HepG2 (cell line): ENCODE measurements around the gene ABCD1. TPM values are rescaled to one million over a fixed set of nuclear protein-coding genes. Genes with fewer than 3 reads are reported as not detected.
A peak's percentile ranks its signal among the peaks of the same experiment; 100 is the strongest.

ENCODE experiments used
- BORCS8-MEF2B ChIP-seq: sonication (generic); formaldehyde crosslinking; IDR thresholded peaks from 2 replicates; pipeline ENCODE4 v1.8.0; 2022; ENCODE audit warnings: mild to moderate bottlenecking, missing genetic modification reagents
- HDAC2 ChIP-seq: sonication (generic); formaldehyde crosslinking; IDR thresholded peaks from 2 replicates; pipeline ENCODE4 v1.4.0; 2020; ENCODE audit warnings: missing genetic modification reagents
- KLF16 ChIP-seq, 2 experiments: sonication (generic) in 1 of 2; formaldehyde crosslinking in 1 of 2; IDR thresholded peaks; 2 replicates each; pipeline versions ENCODE4 v1.6.1 to v1.8.0; 2016 to 2023; ENCODE audit warnings: missing genetic modification reagents in 2 of 2, missing compliant biosample characterization in 1 of 2
- RAD21 ChIP-seq: fragments of 450-650 bp; formaldehyde crosslinking; IDR thresholded peaks from 2 replicates; pipeline ENCODE4 v1.5.0; 2020; ENCODE audit warnings: mild to moderate bottlenecking
- ZEB1 ChIP-seq: IDR thresholded peaks from 2 replicates; pipeline ENCODE4 v1.6.1; 2012; ENCODE audit warnings: mild to moderate bottlenecking, low read depth, inconsistent platforms; ENCODE audit not compliant: insufficient replicate concordance
- polyA plus RNA-seq, 8 experiments: library from polyadenylated mRNA; depleted of rRNA in 3 of 8; stranded (reverse) in 7 of 8; unstranded in 1 of 8; fragments of >200 nt; fragmentation: Illumina TruSeq in 4 of 8; extraction: Trizol in 4 of 8; gene quantifications; 2 replicates each; pipeline versions ENCODE4 v1.2.1 to v1.2.3, GENCODE V29; 2011 to 2016; ENCODE audit warnings: low read depth in 4 of 8, missing spikeins in 1 of 8, mixed read lengths in 1 of 8; ENCODE audit not compliant: insufficient read depth in 1 of 8
- total RNA-seq, 5 experiments: library from RNA; depleted of rRNA; stranded (reverse); fragments of >200 nt; fragmentation: Illumina TruSeq; extraction: Trizol; gene quantifications; 2 replicates each; pipeline ENCODE4 v1.2.3, GENCODE V29; 2016; ENCODE audit warnings: low read depth in 1 of 5
- TF ChIP-seq, protein P1 (sequence below): IDR thresholded peaks from 2 replicates; pipeline ENCODE4 v1.6.1; 2016; ENCODE audit warnings: low read depth, borderline replicate concordance
- TF ChIP-seq, protein P2 (sequence below): sonication (generic); formaldehyde crosslinking; IDR thresholded peaks from 2 replicates; pipeline ENCODE4 v1.5.1; 2020; ENCODE audit warnings: mild to moderate bottlenecking, missing genetic modification reagents, moderate library complexity
- TF ChIP-seq, protein P3 (sequence below): sonication (generic); formaldehyde crosslinking; conservative IDR thresholded peaks from 2 replicates; pipeline ENCODE4 v1.4.0; 2020; ENCODE audit warnings: mild to moderate bottlenecking, missing genetic modification reagents, moderate library complexity
- TF ChIP-seq, protein P4 (sequence below): sonication (generic); formaldehyde crosslinking; IDR thresholded peaks from 2 replicates; pipeline ENCODE4 v1.5.1; 2020; ENCODE audit warnings: mild to moderate bottlenecking, moderate library complexity, missing genetic modification reagents
- TF ChIP-seq, protein P5 (sequence below): sonication (generic); formaldehyde crosslinking; conservative IDR thresholded peaks from 2 replicates; pipeline ENCODE4 v1.8.0; 2022; ENCODE audit warnings: mild to moderate bottlenecking, moderate library complexity, missing genetic modification reagents
- TF ChIP-seq, protein P6 (sequence below): IDR thresholded peaks from 2 replicates; pipeline ENCODE4 v1.6.1; 2018; ENCODE audit warnings: missing genetic modification reagents, mild to moderate bottlenecking, missing compliant biosample characterization

The ABCD1 gene
- total and polyA plus RNA-seq, 2 of the 13 experiments (the other 11 are each of a cell fraction or from before 2014, with no cell fraction given), result 11.4 to 15.9 TPM

DNA sequence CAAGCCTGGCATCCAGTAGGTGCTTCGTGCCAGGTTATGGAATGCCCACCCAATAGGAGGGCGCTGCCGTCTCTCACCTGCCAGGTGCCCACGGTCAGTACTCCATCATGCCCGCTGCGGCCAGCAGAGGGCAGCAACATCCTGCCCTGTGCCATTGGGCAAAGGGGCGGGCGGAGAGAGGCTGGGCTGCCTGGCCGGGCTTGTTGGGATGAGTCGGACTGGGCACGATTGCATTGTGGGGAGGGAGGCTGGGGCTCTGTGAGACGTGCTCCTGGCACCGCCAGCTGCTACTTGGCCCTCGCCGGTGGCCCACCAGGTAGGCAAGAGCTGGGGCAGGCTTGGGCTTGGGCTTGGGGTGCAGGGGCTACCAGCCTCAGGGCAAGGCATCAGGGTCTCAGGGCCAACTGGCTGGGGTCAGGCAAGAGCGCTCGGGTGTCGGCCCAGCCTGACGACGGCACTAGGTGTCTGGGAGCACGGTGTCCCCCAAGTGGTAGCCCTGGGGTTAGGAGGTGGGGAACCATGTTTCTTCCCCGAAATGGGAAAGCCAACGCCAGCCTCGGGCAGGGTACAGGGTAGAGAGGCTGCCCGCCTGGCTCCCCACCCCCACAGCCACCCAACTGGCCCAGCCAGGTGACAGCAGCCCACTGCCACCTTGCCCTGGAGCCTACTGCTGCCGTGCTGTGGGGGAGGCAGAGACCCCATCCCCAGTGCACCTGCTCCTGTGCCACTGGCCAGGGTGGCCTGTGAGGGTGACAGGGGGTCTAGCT, 39.5 kb downstream of the ABCD1 start, which contains the start of gene PLXNB3 (continued):
- 0 out of 2 replicates have a peak, but pooled peaks have one; percentile 18 for TF ChIP-seq BORCS8-MEF2B (CRISPR knock-in tag)
- peak; percentile 50 for TF ChIP-seq ZEB1
- TF ChIP-seq, protein P1, sequence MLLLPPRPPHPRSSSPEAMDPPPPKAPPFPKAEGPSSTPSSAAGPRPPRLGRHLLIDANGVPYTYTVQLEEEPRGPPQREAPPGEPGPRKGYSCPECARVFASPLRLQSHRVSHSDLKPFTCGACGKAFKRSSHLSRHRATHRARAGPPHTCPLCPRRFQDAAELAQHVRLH (CRISPR knock-in tag), result 0 out of 2 replicates have a peak, but pooled peaks have one; percentile 28
- TF ChIP-seq, protein P2, sequence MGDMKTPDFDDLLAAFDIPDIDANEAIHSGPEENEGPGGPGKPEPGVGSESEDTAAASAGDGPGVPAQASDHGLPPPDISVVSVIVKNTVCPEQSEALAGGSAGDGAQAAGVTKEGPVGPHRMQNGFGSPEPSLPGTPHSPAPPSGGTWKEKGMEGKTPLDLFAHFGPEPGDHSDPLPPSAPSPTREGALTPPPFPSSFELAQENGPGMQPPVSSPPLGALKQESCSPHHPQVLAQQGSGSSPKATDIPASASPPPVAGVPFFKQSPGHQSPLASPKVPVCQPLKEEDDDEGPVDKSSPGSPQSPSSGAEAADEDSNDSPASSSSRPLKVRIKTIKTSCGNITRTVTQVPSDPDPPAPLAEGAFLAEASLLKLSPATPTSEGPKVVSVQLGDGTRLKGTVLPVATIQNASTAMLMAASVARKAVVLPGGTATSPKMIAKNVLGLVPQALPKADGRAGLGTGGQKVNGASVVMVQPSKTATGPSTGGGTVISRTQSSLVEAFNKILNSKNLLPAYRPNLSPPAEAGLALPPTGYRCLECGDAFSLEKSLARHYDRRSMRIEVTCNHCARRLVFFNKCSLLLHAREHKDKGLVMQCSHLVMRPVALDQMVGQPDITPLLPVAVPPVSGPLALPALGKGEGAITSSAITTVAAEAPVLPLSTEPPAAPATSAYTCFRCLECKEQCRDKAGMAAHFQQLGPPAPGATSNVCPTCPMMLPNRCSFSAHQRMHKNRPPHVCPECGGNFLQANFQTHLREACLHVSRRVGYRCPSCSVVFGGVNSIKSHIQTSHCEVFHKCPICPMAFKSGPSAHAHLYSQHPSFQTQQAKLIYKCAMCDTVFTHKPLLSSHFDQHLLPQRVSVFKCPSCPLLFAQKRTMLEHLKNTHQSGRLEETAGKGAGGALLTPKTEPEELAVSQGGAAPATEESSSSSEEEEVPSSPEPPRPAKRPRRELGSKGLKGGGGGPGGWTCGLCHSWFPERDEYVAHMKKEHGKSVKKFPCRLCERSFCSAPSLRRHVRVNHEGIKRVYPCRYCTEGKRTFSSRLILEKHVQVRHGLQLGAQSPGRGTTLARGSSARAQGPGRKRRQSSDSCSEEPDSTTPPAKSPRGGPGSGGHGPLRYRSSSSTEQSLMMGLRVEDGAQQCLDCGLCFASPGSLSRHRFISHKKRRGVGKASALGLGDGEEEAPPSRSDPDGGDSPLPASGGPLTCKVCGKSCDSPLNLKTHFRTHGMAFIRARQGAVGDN, result peak; percentile 70
- TF ChIP-seq, protein P3, sequence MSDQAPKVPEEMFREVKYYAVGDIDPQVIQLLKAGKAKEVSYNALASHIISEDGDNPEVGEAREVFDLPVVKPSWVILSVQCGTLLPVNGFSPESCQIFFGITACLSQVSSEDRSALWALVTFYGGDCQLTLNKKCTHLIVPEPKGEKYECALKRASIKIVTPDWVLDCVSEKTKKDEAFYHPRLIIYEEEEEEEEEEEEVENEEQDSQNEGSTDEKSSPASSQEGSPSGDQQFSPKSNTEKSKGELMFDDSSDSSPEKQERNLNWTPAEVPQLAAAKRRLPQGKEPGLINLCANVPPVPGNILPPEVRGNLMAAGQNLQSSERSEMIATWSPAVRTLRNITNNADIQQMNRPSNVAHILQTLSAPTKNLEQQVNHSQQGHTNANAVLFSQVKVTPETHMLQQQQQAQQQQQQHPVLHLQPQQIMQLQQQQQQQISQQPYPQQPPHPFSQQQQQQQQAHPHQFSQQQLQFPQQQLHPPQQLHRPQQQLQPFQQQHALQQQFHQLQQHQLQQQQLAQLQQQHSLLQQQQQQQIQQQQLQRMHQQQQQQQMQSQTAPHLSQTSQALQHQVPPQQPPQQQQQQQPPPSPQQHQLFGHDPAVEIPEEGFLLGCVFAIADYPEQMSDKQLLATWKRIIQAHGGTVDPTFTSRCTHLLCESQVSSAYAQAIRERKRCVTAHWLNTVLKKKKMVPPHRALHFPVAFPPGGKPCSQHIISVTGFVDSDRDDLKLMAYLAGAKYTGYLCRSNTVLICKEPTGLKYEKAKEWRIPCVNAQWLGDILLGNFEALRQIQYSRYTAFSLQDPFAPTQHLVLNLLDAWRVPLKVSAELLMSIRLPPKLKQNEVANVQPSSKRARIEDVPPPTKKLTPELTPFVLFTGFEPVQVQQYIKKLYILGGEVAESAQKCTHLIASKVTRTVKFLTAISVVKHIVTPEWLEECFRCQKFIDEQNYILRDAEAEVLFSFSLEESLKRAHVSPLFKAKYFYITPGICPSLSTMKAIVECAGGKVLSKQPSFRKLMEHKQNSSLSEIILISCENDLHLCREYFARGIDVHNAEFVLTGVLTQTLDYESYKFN (CRISPR knock-in tag), result no peak
- TF ChIP-seq, protein P4, sequence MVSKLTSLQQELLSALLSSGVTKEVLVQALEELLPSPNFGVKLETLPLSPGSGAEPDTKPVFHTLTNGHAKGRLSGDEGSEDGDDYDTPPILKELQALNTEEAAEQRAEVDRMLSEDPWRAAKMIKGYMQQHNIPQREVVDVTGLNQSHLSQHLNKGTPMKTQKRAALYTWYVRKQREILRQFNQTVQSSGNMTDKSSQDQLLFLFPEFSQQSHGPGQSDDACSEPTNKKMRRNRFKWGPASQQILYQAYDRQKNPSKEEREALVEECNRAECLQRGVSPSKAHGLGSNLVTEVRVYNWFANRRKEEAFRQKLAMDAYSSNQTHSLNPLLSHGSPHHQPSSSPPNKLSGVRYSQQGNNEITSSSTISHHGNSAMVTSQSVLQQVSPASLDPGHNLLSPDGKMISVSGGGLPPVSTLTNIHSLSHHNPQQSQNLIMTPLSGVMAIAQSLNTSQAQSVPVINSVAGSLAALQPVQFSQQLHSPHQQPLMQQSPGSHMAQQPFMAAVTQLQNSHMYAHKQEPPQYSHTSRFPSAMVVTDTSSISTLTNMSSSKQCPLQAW (CRISPR knock-in tag), result peak; percentile 39; the same call in 1 of the 2 replicates
- 0 out of 4 replicates have a peak, but pooled peaks of 1 of the 2 experiments have one; percentile 35 for TF ChIP-seq KLF16 (CRISPR knock-in tag; IDR thresholded peaks at IDR 0.05)
- TF ChIP-seq HDAC2 (CRISPR knock-in tag), result 0 out of 2 replicates have a peak, but pooled peaks have one; percentile 27
- TF ChIP-seq, protein P5, sequence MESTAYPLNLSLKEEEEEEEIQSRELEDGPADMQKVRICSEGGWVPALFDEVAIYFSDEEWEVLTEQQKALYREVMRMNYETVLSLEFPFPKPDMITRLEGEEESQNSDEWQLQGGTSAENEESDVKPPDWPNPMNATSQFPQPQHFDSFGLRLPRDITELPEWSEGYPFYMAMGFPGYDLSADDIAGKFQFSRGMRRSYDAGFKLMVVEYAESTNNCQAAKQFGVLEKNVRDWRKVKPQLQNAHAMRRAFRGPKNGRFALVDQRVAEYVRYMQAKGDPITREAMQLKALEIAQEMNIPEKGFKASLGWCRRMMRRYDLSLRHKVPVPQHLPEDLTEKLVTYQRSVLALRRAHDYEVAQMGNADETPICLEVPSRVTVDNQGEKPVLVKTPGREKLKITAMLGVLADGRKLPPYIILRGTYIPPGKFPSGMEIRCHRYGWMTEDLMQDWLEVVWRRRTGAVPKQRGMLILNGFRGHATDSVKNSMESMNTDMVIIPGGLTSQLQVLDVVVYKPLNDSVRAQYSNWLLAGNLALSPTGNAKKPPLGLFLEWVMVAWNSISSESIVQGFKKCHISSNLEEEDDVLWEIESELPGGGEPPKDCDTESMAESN (CRISPR knock-in tag), result 0 out of 2 replicates have a peak, but pooled peaks have one; percentile 31
- TF ChIP-seq, protein P6, sequence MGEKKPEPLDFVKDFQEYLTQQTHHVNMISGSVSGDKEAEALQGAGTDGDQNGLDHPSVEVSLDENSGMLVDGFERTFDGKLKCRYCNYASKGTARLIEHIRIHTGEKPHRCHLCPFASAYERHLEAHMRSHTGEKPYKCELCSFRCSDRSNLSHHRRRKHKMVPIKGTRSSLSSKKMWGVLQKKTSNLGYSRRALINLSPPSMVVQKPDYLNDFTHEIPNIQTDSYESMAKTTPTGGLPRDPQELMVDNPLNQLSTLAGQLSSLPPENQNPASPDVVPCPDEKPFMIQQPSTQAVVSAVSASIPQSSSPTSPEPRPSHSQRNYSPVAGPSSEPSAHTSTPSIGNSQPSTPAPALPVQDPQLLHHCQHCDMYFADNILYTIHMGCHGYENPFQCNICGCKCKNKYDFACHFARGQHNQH (CRISPR knock-in tag), result 0 out of 2 replicates have a peak, but pooled peaks have one; percentile 37
- TF ChIP-seq RAD21 (CRISPR knock-in tag), result peak; percentile 73; the same call in 1 of the 2 replicates
